ENCODE measurements around the gene LYRM9. TPM values are rescaled to one million over a fixed set of nuclear protein-coding genes. Genes with fewer than 3 reads are reported as not detected.
A peak's percentile ranks its signal among the peaks of the same experiment; 100 is the strongest.
"Not testable (repeated sequence)": the region's sequence is repeated elsewhere in the genome, so short reads cannot be mapped to it uniquely, and the experiment has no call there.

Gene LYRM9
- polyA plus RNA-seq, 10 donors = 7.7 to 15.4 (median 10.4) TPM

- peak; percentile 67 to 90 (median 80) for DNase-seq
These were observed 13.1 kb downstream of the LYRM9 start for GRCh38 chr17:27879987-27880608.

- DNase-seq = peak; percentile 71 to 89 (median 83)
These were observed 14.2 kb downstream of the LYRM9 start for GRCh38 chr17:27878776-27879562.

GRCh38 chr17:27873746-27874145, 19.4 kb downstream of the LYRM9 start:
- no peak for DNase-seq

GRCh38 chr17:27873211-27873610, 20.0 kb downstream of the LYRM9 start:
- DNase-seq = no peak

- DNase-seq = no peak
These were observed 20.4 kb downstream of the LYRM9 start for GRCh38 chr17:27872776-27873175.

GRCh38 chr17:27871407-27871806, 21.8 kb downstream of the LYRM9 start:
- DNase-seq = no peak

- DNase-seq = no peak
These were observed 22.8 kb downstream of the LYRM9 start for GRCh38 chr17:27870345-27870744.

GRCh38 chr17:27868565-27868964, 24.6 kb downstream of the LYRM9 start:
- no peak for DNase-seq

- DNase-seq = peak in 1 of 3 donors; percentile 48
These were observed 30.3 kb downstream of the LYRM9 start for GRCh38 chr17:27862840-27863239.

GRCh38 chr17:27862004-27862403, 31.2 kb downstream of the LYRM9 start:
- no peak for DNase-seq

GRCh38 chr17:27860971-27861664, 32.0 kb downstream of the LYRM9 start:
- no peak for DNase-seq

- DNase-seq = no peak
These were observed 34.4 kb downstream of the LYRM9 start for GRCh38 chr17:27858621-27859305.

- DNase-seq = no peak
These were observed 36.3 kb downstream of the LYRM9 start for GRCh38 chr17:27856676-27857432.

- no peak for DNase-seq
These were observed 37.7 kb downstream of the LYRM9 start for GRCh38 chr17:27855454-27855853.

GRCh38 chr17:27854163-27854562, 39.0 kb downstream of the LYRM9 start:
- DNase-seq = no peak

GRCh38 chr17:27853091-27853490, 40.1 kb downstream of the LYRM9 start:
- DNase-seq = no peak

GRCh38 chr17:27849474-27850185, 43.5 kb downstream of the LYRM9 start:
- peak in 1 of 3 donors; percentile 21 for DNase-seq

GRCh38 chr17:27848931-27849330, 44.2 kb downstream of the LYRM9 start:
- DNase-seq = peak; percentile 42 to 74 (median 57)

GRCh38 chr17:27846808-27847307, 46.3 kb downstream of the LYRM9 start:
- DNase-seq = not testable (repeated sequence)

GRCh38 chr17:27846042-27846655, 47.0 kb downstream of the LYRM9 start:
- no peak for DNase-seq
